Neural cell (in vitro differentiated cells): ENCODE measurements around the gene POM121C. TPM values are rescaled to one million over a fixed set of nuclear protein-coding genes. Genes with fewer than 3 reads are reported as not detected.

Experiments used
- polyA plus RNA-seq: library from polyadenylated mRNA; depleted of rRNA; stranded (reverse); fragments of >200 nt; gene quantifications from 2 replicates; pipeline ENCODE4 v1.2.3, GENCODE V29; 2014
- small RNA-seq, 3 experiments: library from RNA; depleted of rRNA; stranded (forward); fragments of <200 nt; gene quantifications; one replicate each; pipeline ENCODE3, GENCODE V24; 2012

The POM121C gene
- polyA plus RNA-seq, 1 donor from 2014 or later, result 6.6 TPM

Small RNA genes lying within 50 kb of the gene (small RNA-seq; reads per million reads assigned to genes)
- gene AC211429.1 (0 reads per million in 3 experiments), gene RF00019 (0 to 1.2 (median 0) reads per million in 3 experiments)

Other genes starting within 250 kb of the POM121C start
- gene TRIM73, start 90.7 kb downstream of the POM121C start, polyA plus RNA-seq, result 15.2 and 21.0 TPM in 2 replicates
- gene SPDYE5, start 6.0 kb upstream of the POM121C start, polyA plus RNA-seq, result 0.07 and 0.26 TPM in 2 replicates